ENCODE measurements around the gene PLOD1. TPM values are rescaled to one million over a fixed set of nuclear protein-coding genes. Genes with fewer than 3 reads are reported as not detected.
"Not testable (repeated sequence)": the region's sequence is repeated elsewhere in the genome, so short reads cannot be mapped to it uniquely, and the experiment has no call there.

Gene PLOD1
- total RNA-seq, 1 donor from 2014 or later, result 104 TPM

- TF ChIP-seq, protein P1, sequence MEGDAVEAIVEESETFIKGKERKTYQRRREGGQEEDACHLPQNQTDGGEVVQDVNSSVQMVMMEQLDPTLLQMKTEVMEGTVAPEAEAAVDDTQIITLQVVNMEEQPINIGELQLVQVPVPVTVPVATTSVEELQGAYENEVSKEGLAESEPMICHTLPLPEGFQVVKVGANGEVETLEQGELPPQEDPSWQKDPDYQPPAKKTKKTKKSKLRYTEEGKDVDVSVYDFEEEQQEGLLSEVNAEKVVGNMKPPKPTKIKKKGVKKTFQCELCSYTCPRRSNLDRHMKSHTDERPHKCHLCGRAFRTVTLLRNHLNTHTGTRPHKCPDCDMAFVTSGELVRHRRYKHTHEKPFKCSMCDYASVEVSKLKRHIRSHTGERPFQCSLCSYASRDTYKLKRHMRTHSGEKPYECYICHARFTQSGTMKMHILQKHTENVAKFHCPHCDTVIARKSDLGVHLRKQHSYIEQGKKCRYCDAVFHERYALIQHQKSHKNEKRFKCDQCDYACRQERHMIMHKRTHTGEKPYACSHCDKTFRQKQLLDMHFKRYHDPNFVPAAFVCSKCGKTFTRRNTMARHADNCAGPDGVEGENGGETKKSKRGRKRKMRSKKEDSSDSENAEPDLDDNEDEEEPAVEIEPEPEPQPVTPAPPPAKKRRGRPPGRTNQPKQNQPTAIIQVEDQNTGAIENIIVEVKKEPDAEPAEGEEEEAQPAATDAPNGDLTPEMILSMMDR (IDR thresholded peaks at IDR 0.05; ENCODE audit: insufficient read depth, low read length, poor library complexity, severe bottlenecking), result no peak
- Histone ChIP-seq H3K4me3 (ENCODE audit: low read depth, low read length) (no peak overlapping the region), H3K36me3 (ENCODE audit: control insufficient read depth, insufficient read depth, low read length) (no peaks in the 10 kb centered on the region), H3K27me3 (ENCODE audit: control insufficient read depth, insufficient read depth, low read length) (no peaks in the 10 kb centered on the region)
- no peak for DNase-seq (ENCODE audit: low read depth)
These were observed 22.5 kb upstream of the PLOD1 start for GRCh38 chr1:11912000-11912399.

DNA sequence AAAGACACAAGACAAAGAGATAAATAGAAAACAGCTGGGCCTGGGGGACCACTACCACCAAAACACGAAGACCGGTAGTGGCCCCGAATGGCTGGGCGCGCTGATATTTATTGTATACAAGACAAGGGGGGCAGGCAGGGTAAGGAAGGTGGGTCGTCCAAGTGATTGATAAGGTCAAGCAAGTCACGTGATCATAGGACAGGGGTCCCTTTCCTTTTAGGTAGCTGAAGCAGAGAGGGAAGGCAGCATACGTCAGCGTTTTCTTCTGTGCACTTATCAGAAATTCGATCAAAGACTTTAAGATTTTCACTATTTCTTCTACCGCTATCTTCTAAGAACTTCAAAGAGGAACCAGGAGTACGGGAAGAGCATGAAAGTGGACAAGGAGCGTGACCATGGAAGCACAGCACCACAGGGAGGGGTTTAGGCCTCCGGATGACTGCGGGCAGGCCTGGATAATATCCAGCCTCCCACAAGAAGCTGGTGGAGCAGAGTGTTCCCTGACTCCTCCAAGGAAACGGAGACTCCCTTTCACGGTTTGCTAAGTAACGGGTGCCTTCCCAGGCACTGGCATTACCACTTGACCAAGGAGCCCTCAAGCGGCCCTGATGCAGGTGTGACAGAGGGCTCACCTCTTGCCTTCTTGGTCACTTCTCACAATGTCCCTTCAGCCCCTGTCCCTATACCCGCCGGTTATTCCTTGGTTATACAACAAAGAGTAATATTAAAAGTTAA is 21.9 kb upstream of the PLOD1 start:
- not testable (repeated sequence) for H3K36me3 ChIP-seq (ENCODE audit: control insufficient read depth, insufficient read depth, low read length); H3K27me3 ChIP-seq (ENCODE audit: control insufficient read depth, insufficient read depth, low read length); DNase-seq (ENCODE audit: low read depth); H3K4me3 ChIP-seq (ENCODE audit: low read depth, low read length)

DNA sequence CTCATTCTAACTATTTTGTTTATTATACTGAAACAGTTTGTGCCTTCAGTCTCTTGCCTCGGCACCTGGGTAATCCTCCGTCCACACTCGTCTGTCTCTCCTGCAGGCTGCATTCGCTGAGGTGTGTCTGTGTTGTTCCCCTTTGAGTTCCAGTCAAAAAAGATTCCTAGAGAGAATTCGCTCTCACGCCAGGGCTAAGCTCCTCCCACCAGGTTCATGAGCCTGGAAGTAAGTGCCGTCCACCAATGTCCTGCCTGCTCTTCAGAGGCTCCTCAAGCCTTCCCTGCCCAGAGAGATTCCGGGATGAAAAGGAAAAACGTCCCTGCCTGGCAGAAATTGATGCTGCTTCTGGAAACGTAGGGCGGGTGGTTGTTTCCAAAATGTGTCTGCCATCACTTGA is 21.2 kb upstream of the PLOD1 start:
- no peak for DNase-seq (ENCODE audit: low read depth)

DNA sequence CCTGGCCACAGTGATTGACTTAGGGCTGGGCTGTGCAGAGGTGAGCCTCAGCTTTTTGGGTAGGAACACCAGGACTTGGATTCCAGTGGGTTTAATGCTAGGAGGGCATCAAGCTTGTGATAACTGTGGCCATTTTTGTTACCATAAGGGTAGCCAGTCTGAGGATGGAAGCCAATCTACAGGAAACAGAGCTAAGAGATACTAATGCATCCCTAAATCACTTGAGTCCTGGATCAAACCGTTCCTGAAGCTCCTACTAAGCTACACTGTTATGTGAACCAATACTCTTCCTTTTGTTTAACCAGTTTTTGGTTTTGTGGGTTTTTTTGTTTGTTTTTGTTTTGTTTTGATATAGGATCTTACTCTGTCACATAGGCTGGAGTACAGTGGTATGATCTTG is 20.5 kb upstream of the PLOD1 start:
- TF ChIP-seq, protein P1 (IDR thresholded peaks at IDR 0.05; ENCODE audit: insufficient read depth, low read length, poor library complexity, severe bottlenecking), result no peak
- H3K27me3 ChIP-seq (ENCODE audit: control insufficient read depth, insufficient read depth, low read length), result no peaks in the 10 kb centered on the region
- H3K36me3 ChIP-seq (ENCODE audit: control insufficient read depth, insufficient read depth, low read length), result no peaks in the 10 kb centered on the region
- DNase-seq (ENCODE audit: low read depth), result no peak
- no peak overlapping the region for H3K4me3 ChIP-seq (ENCODE audit: low read depth, low read length)

More for the DNA sequence above, 21.2 kb upstream of the PLOD1 start:
- Histone ChIP-seq H3K27me3 (ENCODE audit: control insufficient read depth, insufficient read depth, low read length) (no peaks in the 10 kb centered on the region), H3K36me3 (ENCODE audit: control insufficient read depth, insufficient read depth, low read length) (no peaks in the 10 kb centered on the region), H3K4me3 (ENCODE audit: low read depth, low read length) (no peak overlapping the region)
- TF ChIP-seq, protein P1 (IDR thresholded peaks at IDR 0.05; ENCODE audit: insufficient read depth, low read length, poor library complexity, severe bottlenecking), result no peak

GRCh38 chr1:11918799-11919519 is 15.6 kb upstream of the PLOD1 start:
- Histone ChIP-seq H3K36me3 (ENCODE audit: control insufficient read depth, insufficient read depth, low read length) (no peaks in the 10 kb centered on the region), H3K4me3 (ENCODE audit: low read depth, low read length) (no peak overlapping the region), H3K27me3 (ENCODE audit: control insufficient read depth, insufficient read depth, low read length) (no peaks in the 10 kb centered on the region)
- DNase-seq (ENCODE audit: low read depth), result no peak
- TF ChIP-seq, protein P1 (IDR thresholded peaks at IDR 0.05; ENCODE audit: insufficient read depth, low read length, poor library complexity, severe bottlenecking), result no peak

DNA sequence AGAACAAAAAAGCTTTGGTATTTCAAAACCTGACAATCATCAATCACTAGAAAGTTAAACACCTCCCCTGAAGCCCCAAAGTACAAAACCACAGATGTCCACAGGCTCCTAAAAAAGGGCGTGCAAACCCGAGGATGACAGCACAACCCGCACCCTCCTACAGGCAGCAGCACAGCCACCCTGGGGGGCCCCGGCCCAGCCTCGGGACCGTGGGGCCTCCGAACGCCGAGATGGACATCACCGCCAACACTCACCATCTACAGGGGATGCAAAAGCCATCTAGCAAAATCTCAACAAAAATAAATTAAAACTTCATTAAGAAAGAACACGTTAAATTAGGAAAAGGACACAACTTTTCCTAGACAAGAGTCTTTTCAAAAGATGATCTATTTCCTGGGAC is 14.9 kb upstream of the PLOD1 start:
- no peaks in the 10 kb centered on the region for H3K36me3 ChIP-seq (ENCODE audit: control insufficient read depth, insufficient read depth, low read length)
- no peak for DNase-seq (ENCODE audit: low read depth)
- H3K27me3 ChIP-seq (ENCODE audit: control insufficient read depth, insufficient read depth, low read length), result no peaks in the 10 kb centered on the region
- no peak overlapping the region for H3K4me3 ChIP-seq (ENCODE audit: low read depth, low read length)
- TF ChIP-seq, protein P1 (IDR thresholded peaks at IDR 0.05; ENCODE audit: insufficient read depth, low read length, poor library complexity, severe bottlenecking), result no peak
